HG03139 (cell line): Measurements from ENCODE around the gene EEA1.

Source experiments
- ATAC-seq: cut with Tn5 transposase; IDR thresholded peaks from one replicate; pipeline ENCODE4 v1.9.1; 2021; ENCODE audit not compliant: unreplicated experiment

The EEA1 gene

GRCh38 chr12:92721130-92721529 is 208.0 kb downstream of the EEA1 start:
- ATAC-seq: no peak
